Neural cell (in vitro differentiated cells): ENCODE results near the gene SYCP2.

Source experiments
- POLR2AphosphoS5 ChIP-seq: IDR thresholded peaks from 2 replicates; pipeline ENCODE4 v1.6.1; 2012
- TF ChIP-seq, protein P1 (sequence below): fragments of 450-650 bp; IDR thresholded peaks from 2 replicates; pipeline ENCODE4 v1.5.1; 2014; ENCODE audit warnings: antibody characterized with exemption, mild to moderate bottlenecking, moderate library complexity; ENCODE audit not compliant: poor library complexity, severe bottlenecking
- TF ChIP-seq, protein P2 (sequence below): IDR thresholded peaks from 2 replicates; pipeline ENCODE4 v1.6.1; 2012; ENCODE audit warnings: borderline replicate concordance

DNA sequence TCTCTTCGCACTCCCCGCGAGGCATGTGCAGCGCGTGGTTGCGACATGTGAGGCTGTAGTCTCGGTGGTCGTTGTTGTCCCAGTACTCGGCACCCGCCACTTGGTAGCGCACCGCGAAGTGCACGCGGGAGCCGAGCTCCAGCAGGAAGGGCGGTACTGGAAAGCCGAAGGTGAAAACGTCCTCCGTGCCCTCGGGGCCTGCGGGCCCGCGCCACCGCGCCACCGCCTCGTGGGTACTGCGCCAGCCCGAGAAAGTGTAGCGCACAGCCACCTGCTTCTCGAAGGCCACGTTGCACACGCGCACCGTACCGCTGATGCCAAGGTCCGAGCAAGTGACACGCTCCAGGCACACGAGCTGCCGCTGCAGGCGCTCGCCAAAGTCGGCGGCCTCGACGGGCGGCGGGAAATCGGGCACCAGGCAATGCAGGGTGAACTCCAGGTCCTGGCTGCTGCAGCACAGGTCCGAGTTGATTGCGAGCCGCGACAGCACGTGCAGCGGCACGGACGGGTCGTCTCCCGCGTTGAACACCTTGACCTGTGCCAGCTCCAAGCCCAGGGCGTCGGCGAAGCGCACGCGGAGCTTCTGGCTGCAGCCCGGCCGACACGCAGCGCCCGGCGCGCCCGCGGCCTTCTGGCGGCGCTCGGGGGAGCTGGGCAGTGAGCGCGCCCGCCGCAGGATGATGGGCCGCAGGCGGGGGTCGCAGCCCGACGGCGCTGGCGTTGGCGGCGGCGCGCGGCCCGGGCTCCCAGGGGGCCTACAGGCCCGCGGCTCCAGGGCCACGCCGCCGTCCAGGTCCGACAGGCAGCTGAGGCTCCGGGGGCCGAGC, 5.8 kb upstream of the SYCP2 start:
- TF ChIP-seq, protein P1, sequence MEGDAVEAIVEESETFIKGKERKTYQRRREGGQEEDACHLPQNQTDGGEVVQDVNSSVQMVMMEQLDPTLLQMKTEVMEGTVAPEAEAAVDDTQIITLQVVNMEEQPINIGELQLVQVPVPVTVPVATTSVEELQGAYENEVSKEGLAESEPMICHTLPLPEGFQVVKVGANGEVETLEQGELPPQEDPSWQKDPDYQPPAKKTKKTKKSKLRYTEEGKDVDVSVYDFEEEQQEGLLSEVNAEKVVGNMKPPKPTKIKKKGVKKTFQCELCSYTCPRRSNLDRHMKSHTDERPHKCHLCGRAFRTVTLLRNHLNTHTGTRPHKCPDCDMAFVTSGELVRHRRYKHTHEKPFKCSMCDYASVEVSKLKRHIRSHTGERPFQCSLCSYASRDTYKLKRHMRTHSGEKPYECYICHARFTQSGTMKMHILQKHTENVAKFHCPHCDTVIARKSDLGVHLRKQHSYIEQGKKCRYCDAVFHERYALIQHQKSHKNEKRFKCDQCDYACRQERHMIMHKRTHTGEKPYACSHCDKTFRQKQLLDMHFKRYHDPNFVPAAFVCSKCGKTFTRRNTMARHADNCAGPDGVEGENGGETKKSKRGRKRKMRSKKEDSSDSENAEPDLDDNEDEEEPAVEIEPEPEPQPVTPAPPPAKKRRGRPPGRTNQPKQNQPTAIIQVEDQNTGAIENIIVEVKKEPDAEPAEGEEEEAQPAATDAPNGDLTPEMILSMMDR: no peak
- TF ChIP-seq, protein P2, sequence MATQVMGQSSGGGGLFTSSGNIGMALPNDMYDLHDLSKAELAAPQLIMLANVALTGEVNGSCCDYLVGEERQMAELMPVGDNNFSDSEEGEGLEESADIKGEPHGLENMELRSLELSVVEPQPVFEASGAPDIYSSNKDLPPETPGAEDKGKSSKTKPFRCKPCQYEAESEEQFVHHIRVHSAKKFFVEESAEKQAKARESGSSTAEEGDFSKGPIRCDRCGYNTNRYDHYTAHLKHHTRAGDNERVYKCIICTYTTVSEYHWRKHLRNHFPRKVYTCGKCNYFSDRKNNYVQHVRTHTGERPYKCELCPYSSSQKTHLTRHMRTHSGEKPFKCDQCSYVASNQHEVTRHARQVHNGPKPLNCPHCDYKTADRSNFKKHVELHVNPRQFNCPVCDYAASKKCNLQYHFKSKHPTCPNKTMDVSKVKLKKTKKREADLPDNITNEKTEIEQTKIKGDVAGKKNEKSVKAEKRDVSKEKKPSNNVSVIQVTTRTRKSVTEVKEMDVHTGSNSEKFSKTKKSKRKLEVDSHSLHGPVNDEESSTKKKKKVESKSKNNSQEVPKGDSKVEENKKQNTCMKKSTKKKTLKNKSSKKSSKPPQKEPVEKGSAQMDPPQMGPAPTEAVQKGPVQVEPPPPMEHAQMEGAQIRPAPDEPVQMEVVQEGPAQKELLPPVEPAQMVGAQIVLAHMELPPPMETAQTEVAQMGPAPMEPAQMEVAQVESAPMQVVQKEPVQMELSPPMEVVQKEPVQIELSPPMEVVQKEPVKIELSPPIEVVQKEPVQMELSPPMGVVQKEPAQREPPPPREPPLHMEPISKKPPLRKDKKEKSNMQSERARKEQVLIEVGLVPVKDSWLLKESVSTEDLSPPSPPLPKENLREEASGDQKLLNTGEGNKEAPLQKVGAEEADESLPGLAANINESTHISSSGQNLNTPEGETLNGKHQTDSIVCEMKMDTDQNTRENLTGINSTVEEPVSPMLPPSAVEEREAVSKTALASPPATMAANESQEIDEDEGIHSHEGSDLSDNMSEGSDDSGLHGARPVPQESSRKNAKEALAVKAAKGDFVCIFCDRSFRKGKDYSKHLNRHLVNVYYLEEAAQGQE: no peak
- TF ChIP-seq POLR2AphosphoS5: no peak
